Measurements from ENCODE around the gene TEX11.
"Not testable (repeated sequence)": the region's sequence is repeated elsewhere in the genome, so short reads cannot be mapped to it uniquely, and the experiment has no call there.

TEX11 gene

GRCh38 chrX:70569922-70570576, 338.5 kb downstream of the TEX11 start:
- H3K9me3 Mint-ChIP-seq (ENCODE audit: low read depth); H3K27me3 Mint-ChIP-seq; H3K36me3 Mint-ChIP-seq; H3K4me3 Mint-ChIP-seq; H3K27ac Mint-ChIP-seq; H3K4me1 Mint-ChIP-seq (ENCODE audit: low read depth): not testable (repeated sequence)

GRCh38 chrX:70554948-70555347, 353.6 kb downstream of the TEX11 start:
- no peaks in the 10 kb centered on the region for H3K27me3 Mint-ChIP-seq
- H3K9me3 Mint-ChIP-seq (ENCODE audit: low read depth) = peaks cover 3% of the 10 kb centered on the region
- H3K36me3 Mint-ChIP-seq = no peaks in the 10 kb centered on the region
- no peak overlapping the region for H3K4me3 Mint-ChIP-seq
- H3K27ac Mint-ChIP-seq = no peak overlapping the region
- peaks cover 2% of the 10 kb centered on the region for H3K4me1 Mint-ChIP-seq (ENCODE audit: low read depth)

- H3K9me3 Mint-ChIP-seq (ENCODE audit: low read depth) = peaks cover 3% of the 10 kb centered on the region
- no peaks in the 10 kb centered on the region for H3K27me3 Mint-ChIP-seq
- H3K36me3 Mint-ChIP-seq = no peaks in the 10 kb centered on the region
- no peak overlapping the region for H3K27ac Mint-ChIP-seq
- H3K4me1 Mint-ChIP-seq (ENCODE audit: low read depth) = peaks cover 2% of the 10 kb centered on the region
- no peak overlapping the region for H3K4me3 Mint-ChIP-seq
These were observed 354.0 kb downstream of the TEX11 start for GRCh38 chrX:70554523-70554922.

DNA sequence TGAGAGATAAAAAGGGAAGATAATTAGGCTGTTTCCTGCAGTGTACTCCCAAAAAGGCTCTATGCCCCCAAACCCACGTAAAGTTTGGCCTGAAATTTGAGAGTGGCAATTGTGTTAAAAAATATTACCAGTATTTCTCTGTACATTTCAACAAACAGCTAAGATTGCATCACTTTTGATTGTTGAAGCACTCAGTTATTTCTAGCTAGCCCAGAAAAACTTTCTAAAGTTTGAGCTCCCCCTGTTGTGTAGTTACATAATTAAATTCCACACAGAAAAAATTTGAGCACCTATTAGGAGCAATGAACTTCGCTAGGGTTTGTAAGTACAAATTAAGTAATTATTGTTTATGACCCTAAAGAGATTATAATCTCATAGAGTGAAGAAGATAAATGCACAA, 354.4 kb downstream of the TEX11 start:
- no peaks in the 10 kb centered on the region for H3K27me3 Mint-ChIP-seq
- no peak overlapping the region for H3K4me3 Mint-ChIP-seq
- no peaks in the 10 kb centered on the region for H3K36me3 Mint-ChIP-seq
- H3K4me1 Mint-ChIP-seq (ENCODE audit: low read depth) = peaks cover 2% of the 10 kb centered on the region
- H3K27ac Mint-ChIP-seq = no peak overlapping the region
- peaks cover 3% of the 10 kb centered on the region for H3K9me3 Mint-ChIP-seq (ENCODE audit: low read depth)

- Mint-ChIP-seq H3K27ac (no peak overlapping the region), H3K36me3 (no peaks in the 10 kb centered on the region), H3K4me3 (no peak overlapping the region), H3K27me3 (no peaks in the 10 kb centered on the region), H3K9me3 (ENCODE audit: low read depth) (peaks cover 2% of the 10 kb centered on the region), H3K4me1 (ENCODE audit: low read depth) (peaks cover 2% of the 10 kb centered on the region)
These were observed 355.0 kb downstream of the TEX11 start for GRCh38 chrX:70553516-70553915.

DNA sequence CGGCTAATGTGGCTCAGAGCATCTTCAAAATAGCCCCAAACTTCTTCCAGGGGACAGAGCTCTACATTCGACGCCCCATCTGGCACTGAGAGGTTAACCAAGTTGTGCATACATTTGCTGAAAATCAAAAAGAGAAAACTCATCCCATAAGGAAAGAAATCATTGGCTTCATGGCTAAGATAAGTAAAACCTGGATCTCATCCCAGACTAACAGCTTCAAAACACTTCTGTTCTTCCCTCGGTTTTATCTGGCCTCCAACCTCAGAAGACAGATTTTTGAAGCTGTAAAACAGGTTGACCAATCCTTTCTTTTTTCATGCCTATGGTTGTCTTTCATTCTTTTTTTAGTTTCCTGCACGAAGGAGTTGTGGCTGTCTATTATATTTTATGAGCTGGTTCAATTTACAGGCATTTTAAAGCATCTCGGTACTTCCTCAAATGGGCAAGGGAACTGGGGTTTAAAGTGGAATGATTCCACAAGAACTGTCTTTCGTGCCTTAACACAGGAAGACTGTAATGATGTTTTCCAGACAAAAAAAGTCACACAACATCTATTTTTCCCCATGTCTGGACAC, 356.3 kb downstream of the TEX11 start:
- H3K9me3 Mint-ChIP-seq (ENCODE audit: low read depth) = no peaks in the 10 kb centered on the region
- H3K36me3 Mint-ChIP-seq = no peaks in the 10 kb centered on the region
- no peaks in the 10 kb centered on the region for H3K27me3 Mint-ChIP-seq
- peaks cover 2% of the 10 kb centered on the region for H3K4me1 Mint-ChIP-seq (ENCODE audit: low read depth)
- no peak overlapping the region for H3K27ac Mint-ChIP-seq
- H3K4me3 Mint-ChIP-seq = no peak overlapping the region

- no peaks in the 10 kb centered on the region for H3K27me3 Mint-ChIP-seq
- peaks cover 2% of the 10 kb centered on the region for H3K4me1 Mint-ChIP-seq (ENCODE audit: low read depth)
- no peaks in the 10 kb centered on the region for H3K36me3 Mint-ChIP-seq
- no peak overlapping the region for H3K4me3 Mint-ChIP-seq
- H3K27ac Mint-ChIP-seq = no peak overlapping the region
- no peaks in the 10 kb centered on the region for H3K9me3 Mint-ChIP-seq (ENCODE audit: low read depth)
These were observed 359.1 kb downstream of the TEX11 start for GRCh38 chrX:70549429-70549828.

GRCh38 chrX:70535198-70535597, 373.3 kb downstream of the TEX11 start:
- Mint-ChIP-seq H3K27ac (no peak overlapping the region), H3K4me1 (ENCODE audit: low read depth) (no peaks in the 10 kb centered on the region), H3K4me3 (no peak overlapping the region), H3K36me3 (no peaks in the 10 kb centered on the region), H3K9me3 (ENCODE audit: low read depth) (no peaks in the 10 kb centered on the region), H3K27me3 (peaks cover 2% of the 10 kb centered on the region)

GRCh38 chrX:70527610-70528345, 380.7 kb downstream of the TEX11 start:
- Mint-ChIP-seq H3K4me3 (no peak overlapping the region), H3K27me3 (no peaks in the 10 kb centered on the region), H3K27ac (no peak overlapping the region), H3K36me3 (no peaks in the 10 kb centered on the region), H3K4me1 (ENCODE audit: low read depth) (no peaks in the 10 kb centered on the region), H3K9me3 (ENCODE audit: low read depth) (no peaks in the 10 kb centered on the region)

GRCh38 chrX:70527053-70527452, 381.5 kb downstream of the TEX11 start:
- no peak overlapping the region for H3K27ac Mint-ChIP-seq
- H3K4me3 Mint-ChIP-seq = no peak overlapping the region
- no peaks in the 10 kb centered on the region for H3K36me3 Mint-ChIP-seq
- no peaks in the 10 kb centered on the region for H3K27me3 Mint-ChIP-seq
- H3K4me1 Mint-ChIP-seq (ENCODE audit: low read depth) = no peaks in the 10 kb centered on the region
- H3K9me3 Mint-ChIP-seq (ENCODE audit: low read depth) = no peaks in the 10 kb centered on the region

GRCh38 chrX:70525733-70526132, 382.8 kb downstream of the TEX11 start:
- Mint-ChIP-seq H3K9me3 (ENCODE audit: low read depth) (no peaks in the 10 kb centered on the region), H3K36me3 (no peaks in the 10 kb centered on the region), H3K27ac (no peak overlapping the region), H3K27me3 (no peaks in the 10 kb centered on the region), H3K4me1 (ENCODE audit: low read depth) (no peaks in the 10 kb centered on the region), H3K4me3 (no peak overlapping the region)

- H3K27me3 Mint-ChIP-seq; H3K36me3 Mint-ChIP-seq; H3K9me3 Mint-ChIP-seq (ENCODE audit: low read depth); H3K27ac Mint-ChIP-seq; H3K4me1 Mint-ChIP-seq (ENCODE audit: low read depth); H3K4me3 Mint-ChIP-seq: not testable (repeated sequence)
These were observed 392.8 kb downstream of the TEX11 start for GRCh38 chrX:70515692-70516091.

- H3K4me1 Mint-ChIP-seq (ENCODE audit: low read depth); H3K27ac Mint-ChIP-seq; H3K4me3 Mint-ChIP-seq; H3K27me3 Mint-ChIP-seq; H3K9me3 Mint-ChIP-seq (ENCODE audit: low read depth); H3K36me3 Mint-ChIP-seq: not testable (repeated sequence)
These were observed 393.2 kb downstream of the TEX11 start for GRCh38 chrX:70515270-70515669.

GRCh38 chrX:70509078-70509477, 399.4 kb downstream of the TEX11 start:
- H3K4me1 Mint-ChIP-seq (ENCODE audit: low read depth) = peaks cover 2% of the 10 kb centered on the region
- no peak overlapping the region for H3K27ac Mint-ChIP-seq
- no peak overlapping the region for H3K4me3 Mint-ChIP-seq
- no peaks in the 10 kb centered on the region for H3K9me3 Mint-ChIP-seq (ENCODE audit: low read depth)
- no peaks in the 10 kb centered on the region for H3K27me3 Mint-ChIP-seq
- no peaks in the 10 kb centered on the region for H3K36me3 Mint-ChIP-seq

- no peaks in the 10 kb centered on the region for H3K36me3 Mint-ChIP-seq
- H3K27ac Mint-ChIP-seq = no peak overlapping the region
- H3K9me3 Mint-ChIP-seq (ENCODE audit: low read depth) = no peaks in the 10 kb centered on the region
- no peaks in the 10 kb centered on the region for H3K27me3 Mint-ChIP-seq
- H3K4me1 Mint-ChIP-seq (ENCODE audit: low read depth) = peaks cover 2% of the 10 kb centered on the region
- H3K4me3 Mint-ChIP-seq = no peak overlapping the region
These were observed 400.1 kb downstream of the TEX11 start for GRCh38 chrX:70508296-70508911.

All from activated naive CD8-positive, alpha-beta T cell (primary cell).